ENCODE measurements around the gene NELL1.

NELL1 gene

GRCh38 chr11:20966489-20966888 is 297.1 kb downstream of the NELL1 start:
- DNase-seq (ENCODE audit: low spot score) = no peak

DNA sequence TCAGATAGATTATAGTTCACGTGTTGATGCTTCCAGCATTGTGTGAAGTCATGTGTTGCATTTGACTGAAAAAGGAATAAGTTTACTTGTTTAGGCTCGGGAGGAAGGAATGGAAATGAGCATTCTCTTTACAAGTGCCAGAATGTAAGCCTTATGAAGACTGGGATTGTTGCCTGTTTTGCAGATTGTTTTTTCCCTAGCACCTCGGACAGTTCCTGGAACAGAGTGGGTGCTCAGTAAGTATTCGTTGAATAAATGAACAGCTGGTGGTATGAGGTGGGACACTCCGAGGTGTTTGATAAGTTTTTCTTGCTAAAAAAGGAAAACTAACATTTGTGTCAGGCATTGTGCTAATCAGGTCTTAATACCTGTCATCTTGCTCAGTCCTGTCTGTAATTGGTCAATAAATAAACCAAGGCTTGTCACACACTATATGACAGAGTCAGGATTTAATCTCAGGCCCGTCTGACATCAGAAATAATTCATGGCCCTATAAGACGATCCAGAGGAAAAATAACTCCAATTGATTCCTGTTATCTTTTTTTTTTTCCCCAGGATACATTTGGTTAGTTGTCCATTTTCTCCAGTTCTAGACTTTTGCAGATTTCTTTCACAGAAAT is 304.7 kb downstream of the NELL1 start:
- no peak for DNase-seq (ENCODE audit: low spot score)

- no peak for DNase-seq (ENCODE audit: low spot score)
These were observed 311.4 kb downstream of the NELL1 start for GRCh38 chr11:20980736-20981135.

DNA sequence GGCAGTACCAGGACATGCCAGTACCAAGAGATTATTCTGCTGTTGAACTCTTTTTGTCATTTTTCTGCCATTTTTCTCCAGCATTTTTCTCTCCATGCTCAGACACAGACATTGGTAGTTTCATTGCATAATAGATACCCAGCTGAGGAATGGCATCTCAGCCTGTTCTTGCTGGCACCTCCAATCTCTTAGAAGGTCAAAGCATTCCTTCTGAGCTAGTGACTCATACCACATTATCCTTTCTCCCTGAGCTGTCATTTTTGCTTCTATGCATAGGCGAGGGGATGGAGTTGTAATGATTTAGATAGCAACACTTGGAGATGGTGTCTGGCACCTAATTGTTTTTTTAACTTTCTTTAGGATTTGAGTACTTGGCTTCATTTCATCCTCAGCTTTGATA is 321.1 kb downstream of the NELL1 start:
- DNase-seq (ENCODE audit: low spot score) = no peak

- no peak for DNase-seq (ENCODE audit: low spot score)
These were observed 322.1 kb downstream of the NELL1 start for GRCh38 chr11:20991471-20991870.

DNA sequence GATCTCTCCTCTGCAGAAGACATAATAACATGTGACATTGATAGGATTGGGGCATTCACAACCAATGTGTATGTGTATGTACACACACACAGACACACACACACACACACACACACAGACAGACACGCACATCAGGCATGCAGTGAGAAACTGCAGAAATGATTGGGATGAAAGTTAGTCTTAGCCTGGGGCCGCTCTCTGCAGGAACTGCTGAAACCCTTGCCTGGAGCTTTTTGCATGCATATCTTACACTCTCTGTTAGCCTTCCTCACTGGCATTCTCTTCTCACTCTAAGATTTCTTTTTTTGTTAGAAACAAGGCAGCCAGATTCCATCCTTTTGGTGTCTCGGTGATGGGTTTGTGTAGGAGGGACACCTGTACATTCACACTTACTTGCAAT is 337.9 kb downstream of the NELL1 start:
- DNase-seq (ENCODE audit: low spot score) = no peak

DNA sequence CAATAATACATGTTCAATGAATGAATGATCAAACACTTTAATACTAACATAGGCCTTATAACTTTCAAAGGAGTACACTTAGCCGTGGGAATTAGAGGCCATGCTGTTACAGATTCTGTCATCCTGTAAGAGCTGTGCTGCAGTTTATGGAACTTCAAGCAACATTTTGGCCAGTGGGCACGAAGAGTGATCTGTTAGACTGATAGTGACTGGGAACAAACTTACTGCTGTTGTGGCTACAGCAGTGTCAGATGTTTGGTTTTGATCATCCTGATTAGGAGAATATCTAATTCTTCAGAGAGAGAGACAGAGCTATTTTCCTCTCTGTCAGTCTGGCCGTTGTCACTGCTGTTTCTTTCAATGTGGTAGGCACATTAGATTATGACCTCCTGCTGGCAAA is 348.9 kb downstream of the NELL1 start:
- DNase-seq (ENCODE audit: low spot score) = no peak

- no peak for DNase-seq (ENCODE audit: low spot score)
These were observed 357.3 kb downstream of the NELL1 start for GRCh38 chr11:21026685-21027084.

DNA sequence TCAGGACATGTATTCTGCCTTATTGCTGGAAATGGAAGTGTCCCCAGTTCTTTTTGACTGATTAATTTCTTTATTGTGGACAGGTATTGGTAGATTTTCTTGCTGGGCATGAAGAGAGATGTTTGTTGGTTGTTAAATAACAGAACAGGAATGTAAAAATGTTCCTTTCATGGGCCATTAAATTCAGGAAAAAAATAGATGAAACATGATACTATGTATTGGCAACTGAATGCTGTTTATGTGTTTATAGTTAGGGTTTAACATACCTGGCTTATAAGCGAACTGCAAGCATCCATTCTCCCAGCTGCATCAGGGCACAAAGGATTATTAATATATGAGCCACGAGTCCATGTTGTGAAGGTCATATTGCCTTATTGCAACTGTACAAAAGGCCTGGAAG is 368.5 kb downstream of the NELL1 start:
- DNase-seq (ENCODE audit: low spot score) = no peak

- DNase-seq (ENCODE audit: low spot score) = no peak
These were observed 369.4 kb downstream of the NELL1 start for GRCh38 chr11:21038801-21039200.

- no peak for DNase-seq (ENCODE audit: low spot score)
These were observed 371.2 kb downstream of the NELL1 start for GRCh38 chr11:21040630-21041029.

DNA sequence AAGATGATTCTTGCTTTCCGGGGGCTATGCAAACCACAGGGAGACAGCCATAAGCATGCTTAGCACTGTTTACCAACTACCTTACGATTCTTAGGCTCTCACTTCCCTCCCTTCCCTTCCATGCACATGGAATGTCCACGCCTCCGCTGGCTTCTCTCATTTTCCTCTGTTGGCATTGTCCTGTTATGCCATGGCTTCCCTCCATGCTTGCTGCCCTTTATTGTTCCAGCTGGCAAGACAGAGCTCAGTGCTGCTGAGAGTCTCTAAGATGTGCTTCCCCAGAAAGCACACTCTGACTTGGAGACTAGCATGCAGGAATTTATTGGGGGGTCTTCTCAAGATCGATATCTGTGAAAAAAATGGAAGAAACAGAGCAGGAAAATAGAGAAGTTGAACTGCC is 379.2 kb downstream of the NELL1 start:
- no peak for DNase-seq (ENCODE audit: low spot score)

DNA sequence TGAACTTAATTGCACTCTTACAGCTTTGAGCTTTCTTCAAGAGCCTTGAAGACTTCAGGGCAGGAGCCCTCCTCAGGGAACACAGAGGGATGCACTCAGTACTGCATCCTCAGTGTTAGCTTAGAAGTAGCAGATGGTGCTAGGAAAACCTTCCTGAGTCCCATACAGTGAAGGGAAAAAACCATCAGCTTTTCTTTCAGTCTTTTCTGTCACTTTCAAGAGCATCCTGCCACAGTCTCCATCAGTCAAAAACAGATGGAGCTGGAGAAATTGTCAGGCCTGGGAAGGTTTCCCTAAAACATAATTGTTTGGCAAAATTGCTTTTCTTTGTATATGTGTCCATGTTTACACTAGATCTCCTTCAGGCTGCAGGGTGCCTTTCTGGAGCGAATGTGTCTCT is 384.1 kb downstream of the NELL1 start:
- no peak for DNase-seq (ENCODE audit: low spot score)

DNA sequence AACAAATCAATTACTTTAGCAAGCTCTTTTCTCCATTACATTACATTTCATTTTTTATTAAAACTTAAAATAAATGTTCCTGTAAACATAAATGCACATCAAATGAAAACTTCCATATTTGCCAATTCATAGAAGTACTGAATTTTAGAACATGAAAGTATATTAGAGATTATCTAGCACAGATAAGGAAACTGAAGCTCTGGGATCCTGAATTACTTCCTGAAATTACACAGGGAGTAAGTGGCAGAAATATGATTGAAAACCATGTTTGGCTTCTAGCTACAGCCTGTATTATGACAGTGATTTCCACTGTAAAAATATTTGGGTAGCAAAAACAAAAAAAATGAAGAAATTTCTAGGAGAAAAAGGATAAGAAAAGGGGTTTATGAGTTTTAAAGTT is 387.3 kb downstream of the NELL1 start:
- no peak for DNase-seq (ENCODE audit: low spot score)

DNA sequence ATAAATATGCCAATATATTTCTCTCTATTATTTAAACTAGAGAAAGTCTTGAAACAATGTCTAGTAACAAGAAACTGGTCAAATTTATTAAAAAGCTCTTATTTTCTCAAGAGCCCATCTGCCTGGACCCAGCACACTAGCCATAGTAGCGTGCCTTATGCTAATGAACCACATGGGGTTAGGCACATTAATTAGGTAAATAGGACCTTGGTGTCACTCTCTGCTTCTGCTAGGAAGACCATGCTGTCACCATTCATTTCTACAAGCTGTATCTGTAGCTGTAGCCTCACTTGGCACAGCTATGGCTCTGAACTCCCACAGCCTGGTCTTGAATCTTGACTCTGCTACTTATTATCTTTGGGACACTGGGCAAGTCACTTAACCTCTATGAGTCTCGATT is 390.5 kb downstream of the NELL1 start:
- DNase-seq (ENCODE audit: low spot score) = no peak

GRCh38 chr11:21066030-21066429 is 396.6 kb downstream of the NELL1 start:
- DNase-seq (ENCODE audit: low spot score) = no peak

DNA sequence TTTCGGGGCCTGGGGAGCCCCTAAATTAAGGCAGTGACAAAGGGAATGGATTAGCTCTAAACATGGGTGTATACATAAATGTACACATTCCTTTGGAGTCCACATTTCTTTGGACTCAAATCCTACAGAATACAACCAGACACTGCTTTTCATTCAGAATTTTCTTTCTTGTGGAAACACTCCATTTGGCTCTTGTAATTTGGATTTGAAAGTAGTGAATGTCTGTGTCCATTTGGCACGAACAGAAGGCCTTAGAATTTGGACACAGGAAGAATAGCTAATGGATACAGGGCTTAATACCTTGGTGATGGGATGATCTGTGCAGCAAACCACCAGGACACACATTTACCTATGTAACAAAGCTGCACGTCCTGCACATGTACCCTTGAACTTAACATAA is 399.5 kb downstream of the NELL1 start:
- DNase-seq (ENCODE audit: low spot score) = no peak

DNA sequence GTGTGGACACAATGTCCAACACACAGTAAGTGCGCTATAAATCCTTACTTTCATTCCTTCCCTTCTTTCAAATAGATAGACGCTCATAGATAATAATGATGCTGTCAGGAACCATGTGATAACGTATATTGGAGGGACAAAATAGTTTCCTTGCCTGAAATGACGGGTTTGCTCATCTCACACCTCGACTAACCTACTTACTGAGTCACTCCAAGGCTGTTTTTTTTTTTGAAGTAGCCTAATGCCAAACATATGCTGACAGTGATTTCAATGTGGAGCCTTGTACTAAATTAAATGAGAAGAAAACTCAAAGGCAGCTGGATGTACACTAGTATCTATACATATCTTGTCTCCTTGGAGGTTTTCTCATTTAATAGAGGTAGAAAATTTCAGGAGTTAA is 400.5 kb downstream of the NELL1 start:
- no peak for DNase-seq (ENCODE audit: low spot score)

DNA sequence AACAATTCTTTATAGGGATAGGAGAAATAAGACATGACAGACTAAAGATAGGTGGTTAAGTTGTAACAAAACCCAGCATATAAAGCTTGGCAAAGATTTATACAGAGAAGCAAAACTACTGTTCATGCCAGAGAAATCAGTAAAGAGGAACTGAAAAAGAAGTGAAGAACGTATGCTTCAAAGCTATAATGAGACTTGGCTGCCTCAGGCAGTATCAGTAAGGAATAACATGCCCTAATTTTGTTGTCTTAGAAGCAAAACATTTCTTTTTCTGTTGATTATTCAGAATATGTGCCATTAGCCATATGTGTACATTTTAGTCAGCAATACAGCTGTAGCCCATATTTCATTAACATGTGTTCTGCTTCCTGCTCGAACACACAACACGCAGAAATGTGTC is 403.2 kb downstream of the NELL1 start:
- DNase-seq (ENCODE audit: low spot score) = peak; percentile 2

DNA sequence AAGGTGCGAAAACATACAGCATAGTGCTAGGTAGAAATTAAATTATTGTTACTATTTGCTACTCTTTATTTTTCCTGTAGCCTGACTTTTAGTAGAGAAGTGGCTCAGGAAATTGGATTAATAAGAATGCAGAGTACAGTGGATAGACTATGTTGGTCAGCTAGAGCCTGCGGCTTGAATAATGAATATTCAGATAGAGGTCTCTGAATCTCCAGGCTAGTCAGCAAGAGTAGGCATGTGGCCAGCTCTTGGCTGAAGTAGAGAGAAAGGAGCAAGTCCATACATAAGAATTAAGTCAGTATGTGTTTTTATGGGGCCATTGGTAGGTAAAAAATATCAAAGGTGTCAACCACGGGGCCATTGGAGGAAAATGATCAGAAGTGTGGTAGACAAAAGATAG is 413.5 kb downstream of the NELL1 start:
- DNase-seq (ENCODE audit: low spot score) = no peak

DNA sequence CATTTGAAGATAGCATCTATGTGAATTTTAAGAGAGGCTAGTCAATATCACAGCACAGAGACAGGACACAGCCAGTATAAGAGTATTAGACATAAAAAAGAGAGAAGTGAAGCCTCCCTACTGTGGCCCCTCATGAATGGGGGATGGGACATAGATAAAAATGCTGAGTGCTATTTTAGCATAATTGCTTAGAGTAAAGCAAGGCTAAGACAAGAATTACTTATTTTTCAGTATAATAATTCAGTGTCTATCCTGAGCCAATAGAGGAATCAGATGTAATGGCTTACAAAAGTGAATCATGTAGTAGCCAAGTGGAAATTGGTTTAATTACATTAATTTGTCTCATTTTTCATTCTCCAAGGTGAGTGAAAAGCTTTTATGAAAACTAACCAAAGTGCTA is 419.5 kb downstream of the NELL1 start:
- DNase-seq (ENCODE audit: low spot score) = no peak

GRCh38 chr11:21104641-21105040 is 435.3 kb downstream of the NELL1 start:
- no peak for DNase-seq (ENCODE audit: low spot score)

DNA sequence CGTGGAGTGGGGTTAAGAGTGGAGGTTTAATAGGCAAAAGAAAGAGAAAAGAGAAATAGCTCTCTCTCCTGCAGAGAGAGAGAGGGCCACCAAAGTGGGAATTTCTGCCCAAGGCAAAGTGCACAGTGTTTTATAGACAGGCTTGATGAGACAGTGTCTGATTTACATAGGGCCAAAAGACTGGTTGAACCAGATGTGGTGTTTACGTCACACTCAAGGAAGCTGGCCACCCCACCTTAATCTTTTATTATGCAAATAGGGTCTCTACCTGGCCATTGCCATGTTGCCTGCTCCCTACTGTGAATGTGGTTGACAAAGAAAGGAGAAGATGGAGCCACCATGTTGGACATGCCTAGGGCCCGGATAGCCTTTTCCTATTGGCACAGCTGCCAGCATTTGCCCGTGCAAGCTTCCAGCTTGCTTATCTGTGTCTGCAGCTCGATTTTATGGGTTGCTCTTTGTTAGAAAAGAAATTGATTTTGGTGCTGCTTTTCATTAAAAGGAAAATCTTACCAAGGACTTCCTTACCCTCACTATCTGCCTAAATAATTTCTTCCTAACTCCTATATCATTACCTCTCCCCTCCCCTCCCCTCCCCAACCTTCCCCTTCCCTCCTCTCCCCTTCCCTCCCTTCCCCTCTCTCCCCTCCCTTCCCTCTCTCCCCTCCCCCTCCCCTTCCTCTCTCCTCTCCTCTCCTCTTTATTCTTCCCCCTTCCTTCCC is 436.0 kb downstream of the NELL1 start:
- no peak for DNase-seq (ENCODE audit: low spot score)

DNA sequence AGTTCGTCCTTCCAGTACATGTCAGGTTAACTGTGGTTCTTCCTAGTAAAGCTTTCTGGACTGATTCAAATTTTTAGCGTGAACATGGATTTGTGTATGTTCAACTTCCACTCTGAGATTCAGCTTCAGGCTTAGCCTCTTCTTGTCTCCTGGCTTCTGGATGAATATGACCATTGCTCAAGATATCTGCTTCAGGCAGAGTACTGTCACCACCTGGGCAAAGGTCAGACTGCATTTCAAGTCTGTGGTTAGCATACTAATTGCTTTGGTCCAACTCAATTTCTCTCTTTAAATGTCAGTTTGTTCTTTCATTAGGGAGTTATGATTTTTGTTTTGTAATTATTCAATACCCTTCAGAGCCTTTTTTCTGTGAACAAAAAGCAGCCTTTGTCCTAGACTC is 440.0 kb downstream of the NELL1 start:
- no peak for DNase-seq (ENCODE audit: low spot score)
